ENCODE measurements around the gene PODXL2.

The PODXL2 gene

DNA sequence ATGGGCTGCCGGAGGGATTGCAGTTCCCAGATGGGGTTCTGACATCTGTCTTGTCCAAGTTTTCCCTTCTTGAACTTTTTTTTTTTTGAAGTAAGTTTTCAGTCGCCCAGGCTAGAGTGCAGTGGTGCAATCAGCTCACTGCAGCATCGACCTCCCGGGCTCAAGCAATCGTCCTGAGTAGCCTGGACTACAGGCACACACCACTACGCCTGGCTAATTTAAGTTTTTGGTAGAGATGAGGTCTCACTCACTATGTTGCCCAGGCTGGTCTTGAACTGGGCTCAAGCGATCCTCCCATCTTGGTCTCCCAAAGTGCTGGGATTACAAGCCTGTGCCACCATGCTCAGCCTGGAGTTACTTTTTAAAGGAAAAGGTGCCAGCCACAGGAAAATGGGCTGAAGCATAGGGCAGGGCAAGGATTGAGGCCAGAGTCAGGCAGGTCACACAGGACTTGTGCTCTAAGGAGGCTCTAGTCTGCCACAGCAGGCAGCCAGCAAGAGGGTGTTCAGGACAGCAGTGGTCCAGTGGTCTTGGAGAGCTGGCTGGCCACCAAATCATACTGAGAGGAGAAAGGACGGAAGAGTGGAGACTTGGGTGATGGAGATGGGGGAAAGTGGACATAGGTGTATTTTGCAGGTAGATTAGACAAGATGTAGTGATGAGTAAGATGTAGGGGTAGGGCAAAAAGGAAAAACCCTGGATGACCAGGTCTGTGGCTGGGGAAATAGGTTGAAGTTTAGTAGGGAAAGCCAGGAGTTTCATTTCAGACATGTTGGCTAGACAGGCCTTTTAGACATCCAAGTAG is 6.0 kb upstream of the PODXL2 start:
- DNase-seq (ENCODE audit: insufficient read length, low spot score): no peak
- FAIRE-seq: no peak

DNA sequence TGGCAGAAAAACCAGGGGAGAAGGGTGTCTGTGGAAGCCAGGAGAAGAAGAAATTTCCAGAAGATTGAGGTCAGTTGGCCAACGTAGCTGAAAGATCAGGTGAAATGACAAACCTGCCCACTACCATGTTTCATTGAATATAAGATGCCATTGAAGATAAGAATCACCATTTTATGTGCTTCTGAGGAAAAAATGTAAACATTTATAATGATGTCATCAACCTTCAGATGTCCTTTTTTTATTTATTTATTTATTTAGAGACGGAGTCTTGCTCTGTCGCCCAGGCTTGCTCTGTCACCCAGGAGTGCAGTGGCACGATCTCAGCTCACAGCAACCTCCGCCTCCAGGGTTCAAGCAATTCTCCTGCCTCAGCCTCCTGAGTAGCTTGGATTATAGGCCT is 4.9 kb upstream of the PODXL2 start:
- TF ChIP-seq CTCF (IDR thresholded peaks at IDR 0.05; ENCODE audit: insufficient read depth, missing control alignments): no peak
- FAIRE-seq: no peak

More for the DNA sequence above, 6.0 kb upstream of the PODXL2 start:
- no peak for TF ChIP-seq CTCF (IDR thresholded peaks at IDR 0.05; ENCODE audit: insufficient read depth, missing control alignments)

GRCh38 chr3:127625821-127626220 is 3.2 kb upstream of the PODXL2 start:
- DNase-seq (ENCODE audit: insufficient read length, low spot score): no peak
- FAIRE-seq: no peak
- TF ChIP-seq CTCF (IDR thresholded peaks at IDR 0.05; ENCODE audit: insufficient read depth, missing control alignments): no peak

More for the DNA sequence above, 4.9 kb upstream of the PODXL2 start:
- no peak for DNase-seq (ENCODE audit: insufficient read length, low spot score)

- TF ChIP-seq CTCF (IDR thresholded peaks at IDR 0.05; ENCODE audit: insufficient read depth, missing control alignments): no peak
- FAIRE-seq: no peak
- no peak for DNase-seq (ENCODE audit: insufficient read length, low spot score)
Measured at GRCh38 chr3:127628426-127628787, 578 bp upstream of the PODXL2 start.

DNA sequence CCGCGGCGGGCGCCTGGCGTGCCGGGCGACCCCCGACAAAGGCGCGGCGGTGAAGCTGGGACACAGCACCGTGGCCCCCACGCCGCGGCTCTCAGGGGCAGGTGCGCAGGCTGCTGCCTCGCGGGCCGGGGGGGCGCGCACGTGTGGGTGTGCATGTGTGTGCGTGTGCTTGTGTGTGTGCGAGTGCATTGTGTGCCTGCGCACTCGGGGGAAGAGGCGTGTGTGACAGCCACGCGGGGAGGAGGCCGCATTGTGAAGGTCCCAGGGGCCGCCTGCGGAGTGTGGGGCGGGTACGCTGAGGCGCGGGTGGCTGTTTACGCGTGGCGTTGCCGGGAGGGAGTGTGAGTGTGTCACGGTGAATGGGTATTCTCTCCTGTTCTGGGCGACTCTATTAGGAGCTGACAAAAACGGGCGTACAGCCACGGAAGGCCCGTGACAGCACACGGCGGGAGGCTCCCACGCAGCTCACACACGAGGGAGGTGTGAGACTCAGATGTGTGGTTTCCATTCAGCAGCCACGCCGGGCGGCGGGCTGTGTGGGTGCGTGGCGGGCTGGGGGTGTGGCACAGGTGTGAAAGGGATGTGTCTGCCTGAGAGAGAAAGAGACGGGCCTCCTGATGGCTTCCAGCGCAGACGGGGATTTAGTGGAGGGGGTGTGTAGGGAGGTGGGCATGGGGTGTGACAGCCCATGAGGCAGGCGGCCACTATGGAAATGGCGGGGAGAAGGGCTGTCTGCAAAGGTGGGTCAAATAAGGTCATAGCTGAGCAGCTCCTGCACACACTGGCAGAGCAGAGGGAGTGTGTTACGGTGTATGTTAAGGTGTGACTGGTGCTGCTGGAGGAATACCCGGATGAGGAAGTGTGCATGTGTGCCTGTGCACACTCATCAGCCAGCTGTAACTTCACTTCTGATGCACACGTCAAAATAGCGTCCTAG is 750 bp downstream of the PODXL2 start:
- no peak for TF ChIP-seq CTCF (IDR thresholded peaks at IDR 0.05; ENCODE audit: insufficient read depth, missing control alignments)
- FAIRE-seq: no peak

GRCh38 chr3:127630811-127631714 is 2.1 kb downstream of the PODXL2 start:
- peak; percentile 92 for FAIRE-seq
- DNase-seq (ENCODE audit: insufficient read length, low spot score): no peak

More for the DNA sequence above, 750 bp downstream of the PODXL2 start:
- DNase-seq (ENCODE audit: insufficient read length, low spot score): no peak

More at GRCh38 chr3:127630811-127631714, 2.1 kb downstream of the PODXL2 start:
- no peak for TF ChIP-seq CTCF (IDR thresholded peaks at IDR 0.05; ENCODE audit: insufficient read depth, missing control alignments)

Measured in D721Med (cell line).